Osteoblast (primary cell): Measurements from ENCODE around the gene NRAS. TPM values are rescaled to one million over a fixed set of nuclear protein-coding genes. Genes with fewer than 3 reads are reported as not detected.

Experiments used
- DNase-seq: peaks from one replicate; pipeline ENCODE4 v3.0.0; 2011; ENCODE audit warnings: low spot score, mixed read lengths; ENCODE audit not compliant: insufficient read length; ENCODE audit errors: missing footprints
- H2AFZ ChIP-seq: 2 replicates; pipeline ENCODE4 v1.6.0; 2011; ENCODE audit warnings: mild to moderate bottlenecking, low read length
- H3K27ac ChIP-seq: 2 replicates; pipeline ENCODE4 v1.5.1; 2011; ENCODE audit warnings: mild to moderate bottlenecking, low read depth, low read length, moderate library complexity
- H3K27me3 ChIP-seq: 2 replicates; pipeline ENCODE4 v1.6.0; 2012; ENCODE audit warnings: mild to moderate bottlenecking, control low read depth, inconsistent platforms, low read length, moderate library complexity; ENCODE audit not compliant: insufficient read depth
- H3K36me3 ChIP-seq: 2 replicates; pipeline ENCODE4 v1.5.1; 2011; ENCODE audit warnings: mild to moderate bottlenecking, low read length, control low read depth, moderate library complexity; ENCODE audit not compliant: insufficient read depth
- H3K4me1 ChIP-seq: 2 replicates; pipeline ENCODE4 v1.5.1; 2011; ENCODE audit warnings: mild to moderate bottlenecking, low read length, control low read depth, moderate library complexity; ENCODE audit not compliant: insufficient read depth
- H3K4me2 ChIP-seq: 2 replicates; pipeline ENCODE4 v1.6.0; 2011; ENCODE audit warnings: mild to moderate bottlenecking, low read length; ENCODE audit not compliant: insufficient read depth
- H3K4me3 ChIP-seq: fragments of 200-600 bp; sonication (generic); 3 replicates; pipeline ENCODE4 v1.5.1; 2012; ENCODE audit warnings: mild to moderate bottlenecking, low read length, inconsistent platforms; ENCODE audit not compliant: insufficient read depth
- H3K79me2 ChIP-seq: 2 replicates; pipeline ENCODE4 v1.6.0; 2012; ENCODE audit warnings: mild to moderate bottlenecking, low read length, control low read depth, inconsistent platforms; ENCODE audit not compliant: insufficient read depth
- H3K9me3 ChIP-seq: 2 replicates; pipeline ENCODE4 v1.5.1; 2011; ENCODE audit warnings: low read depth, low read length, control low read depth
- H4K20me1 ChIP-seq: 2 replicates; pipeline ENCODE4 v1.6.0; 2012; ENCODE audit warnings: mild to moderate bottlenecking, low read length, control low read depth; ENCODE audit not compliant: insufficient read depth
- small RNA-seq: library from RNA; depleted of rRNA; stranded (forward); fragments of <200 nt; gene quantifications from one replicate; pipeline ENCODE3, GENCODE V24; 2012
- total RNA-seq: library from RNA; depleted of rRNA; stranded (reverse); fragments of >200 nt; gene quantifications from 2 replicates; pipeline ENCODE4 v1.2.3, GENCODE V29; 2012
- TF ChIP-seq, protein P1 (sequence below): IDR thresholded peaks from 2 replicates; pipeline ENCODE4 v1.5.1; 2011; ENCODE audit warnings: mild to moderate bottlenecking, low read depth, low read length, moderate library complexity; ENCODE audit errors: extremely low read depth

Gene NRAS
- total RNA-seq, 1 donor: 67.0 TPM

DNA sequence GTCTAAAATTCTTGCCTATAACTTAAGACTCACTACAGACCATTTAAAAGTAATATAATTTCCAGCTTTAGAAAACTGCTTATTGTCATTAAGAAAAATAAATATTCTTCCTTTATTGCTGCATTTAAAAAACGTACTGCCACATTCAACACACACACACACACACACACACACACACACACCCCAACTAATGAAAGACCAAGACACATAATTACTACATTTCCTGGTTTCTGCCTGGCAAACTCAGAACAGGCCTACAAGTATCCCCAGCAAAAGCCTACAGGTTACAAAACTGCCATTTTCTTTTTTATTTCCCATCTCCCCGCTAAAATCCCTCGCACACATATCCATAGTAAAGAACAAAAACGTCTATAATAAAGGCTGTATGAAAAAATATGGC, 48.2 kb downstream of the NRAS start:
- no peaks in the 10 kb centered on the region for H4K20me1 ChIP-seq
- peaks cover 7% of the 10 kb centered on the region for H3K4me1 ChIP-seq
- no peaks in the 10 kb centered on the region for H3K9me3 ChIP-seq
- H3K79me2 ChIP-seq: peaks cover 10% of the 10 kb centered on the region
- H3K36me3 ChIP-seq: no peaks in the 10 kb centered on the region
- no peaks in the 10 kb centered on the region for H3K27me3 ChIP-seq
- no peak for DNase-seq
- H3K4me2 ChIP-seq: no peak overlapping the region
- H3K4me3 ChIP-seq: no peak overlapping the region
- no peak overlapping the region for H2AFZ ChIP-seq
- TF ChIP-seq, protein P1, sequence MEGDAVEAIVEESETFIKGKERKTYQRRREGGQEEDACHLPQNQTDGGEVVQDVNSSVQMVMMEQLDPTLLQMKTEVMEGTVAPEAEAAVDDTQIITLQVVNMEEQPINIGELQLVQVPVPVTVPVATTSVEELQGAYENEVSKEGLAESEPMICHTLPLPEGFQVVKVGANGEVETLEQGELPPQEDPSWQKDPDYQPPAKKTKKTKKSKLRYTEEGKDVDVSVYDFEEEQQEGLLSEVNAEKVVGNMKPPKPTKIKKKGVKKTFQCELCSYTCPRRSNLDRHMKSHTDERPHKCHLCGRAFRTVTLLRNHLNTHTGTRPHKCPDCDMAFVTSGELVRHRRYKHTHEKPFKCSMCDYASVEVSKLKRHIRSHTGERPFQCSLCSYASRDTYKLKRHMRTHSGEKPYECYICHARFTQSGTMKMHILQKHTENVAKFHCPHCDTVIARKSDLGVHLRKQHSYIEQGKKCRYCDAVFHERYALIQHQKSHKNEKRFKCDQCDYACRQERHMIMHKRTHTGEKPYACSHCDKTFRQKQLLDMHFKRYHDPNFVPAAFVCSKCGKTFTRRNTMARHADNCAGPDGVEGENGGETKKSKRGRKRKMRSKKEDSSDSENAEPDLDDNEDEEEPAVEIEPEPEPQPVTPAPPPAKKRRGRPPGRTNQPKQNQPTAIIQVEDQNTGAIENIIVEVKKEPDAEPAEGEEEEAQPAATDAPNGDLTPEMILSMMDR: no peak
- no peak overlapping the region for H3K27ac ChIP-seq

DNA sequence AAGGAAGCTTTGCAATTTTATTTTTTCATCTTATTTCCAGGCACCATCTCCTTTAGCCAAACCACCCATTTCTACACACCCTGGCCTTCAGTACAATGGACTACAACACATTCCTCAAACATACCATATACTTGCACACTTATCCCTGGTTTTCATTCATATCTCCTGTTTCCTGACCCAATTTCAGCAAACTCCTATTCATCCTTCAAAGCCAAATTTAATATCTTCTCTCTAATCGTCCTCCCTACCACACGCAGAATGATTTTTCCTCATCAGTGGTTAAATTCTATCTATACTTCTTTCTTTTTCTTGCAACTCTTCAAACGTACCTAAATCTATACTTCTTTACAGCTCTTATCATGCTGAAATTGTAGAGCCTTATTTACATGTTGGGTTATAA, 49.6 kb downstream of the NRAS start:
- Histone ChIP-seq H3K36me3 (no peaks in the 10 kb centered on the region), H4K20me1 (no peaks in the 10 kb centered on the region), H3K27ac (no peak overlapping the region), H3K4me3 (no peak overlapping the region), H2AFZ (no peak overlapping the region), H3K9me3 (no peaks in the 10 kb centered on the region), H3K27me3 (no peaks in the 10 kb centered on the region), H3K4me2 (no peak overlapping the region), H3K4me1 (peaks cover 7% of the 10 kb centered on the region), H3K79me2 (peaks cover 10% of the 10 kb centered on the region)
- no peak for DNase-seq
- TF ChIP-seq, protein P1: no peak

- Histone ChIP-seq H3K4me2 (no peak overlapping the region), H3K27ac (no peak overlapping the region), H3K79me2 (no peaks in the 10 kb centered on the region), H3K27me3 (no peaks in the 10 kb centered on the region), H4K20me1 (no peaks in the 10 kb centered on the region), H3K4me1 (no peaks in the 10 kb centered on the region), H3K36me3 (no peaks in the 10 kb centered on the region), H3K4me3 (no peak overlapping the region), H2AFZ (no peak overlapping the region), H3K9me3 (no peaks in the 10 kb centered on the region)
- DNase-seq: no peak
- TF ChIP-seq, protein P1: no peak
Observed at GRCh38 chr1:114660238-114660637, 56.3 kb downstream of the NRAS start.

Small RNA genes within 50 kb of the gene (small RNA-seq; reads per million reads assigned to genes)
- gene RN7SL432P (not detected), gene RNY1P13 (not detected)

Other genes starting within 250 kb of the NRAS start
- gene TRIM33, start 205.6 kb downstream of the NRAS start, total RNA-seq: 43.1 and 48.6 TPM in 2 replicates
- 37.1 and 38.0 TPM in 2 replicates for gene BCAS2, start 135.2 kb downstream of the NRAS start, total RNA-seq
- 8.3 and 8.8 TPM in 2 replicates for gene DENND2C, start 46.7 kb downstream of the NRAS start, total RNA-seq
- gene AMPD1, start 21.2 kb downstream of the NRAS start, total RNA-seq: not detected in 2 replicates
- 573 and 599 TPM in 2 replicates for gene CSDE1, start 41.2 kb upstream of the NRAS start, total RNA-seq
- gene SIKE1, start 63.9 kb upstream of the NRAS start, total RNA-seq: 52.5 and 56.3 TPM in 2 replicates
- gene SYCP1, start 138.1 kb upstream of the NRAS start, total RNA-seq: not detected in 2 replicates